Myocyte (in vitro differentiated cells): ENCODE data around the gene RPRML. TPM values are rescaled to one million over a fixed set of nuclear protein-coding genes. Genes with fewer than 3 reads are reported as not detected.
"Not testable (repeated sequence)": the region's sequence is repeated elsewhere in the genome, so short reads cannot be mapped to it uniquely, and the experiment has no call there.

Experiments
- DNase-seq: peaks from one replicate; pipeline ENCODE4 v3.0.0-alpha.2; 2012; ENCODE audit warnings: low read depth
- total RNA-seq: library from RNA; depleted of rRNA; stranded (reverse); fragments of >200 nt; gene quantifications from 2 replicates; pipeline ENCODE4 v1.2.3, GENCODE V29; 2014

The RPRML gene
- total RNA-seq, 1 donor from 2014 or later = 1.3 TPM

DNA sequence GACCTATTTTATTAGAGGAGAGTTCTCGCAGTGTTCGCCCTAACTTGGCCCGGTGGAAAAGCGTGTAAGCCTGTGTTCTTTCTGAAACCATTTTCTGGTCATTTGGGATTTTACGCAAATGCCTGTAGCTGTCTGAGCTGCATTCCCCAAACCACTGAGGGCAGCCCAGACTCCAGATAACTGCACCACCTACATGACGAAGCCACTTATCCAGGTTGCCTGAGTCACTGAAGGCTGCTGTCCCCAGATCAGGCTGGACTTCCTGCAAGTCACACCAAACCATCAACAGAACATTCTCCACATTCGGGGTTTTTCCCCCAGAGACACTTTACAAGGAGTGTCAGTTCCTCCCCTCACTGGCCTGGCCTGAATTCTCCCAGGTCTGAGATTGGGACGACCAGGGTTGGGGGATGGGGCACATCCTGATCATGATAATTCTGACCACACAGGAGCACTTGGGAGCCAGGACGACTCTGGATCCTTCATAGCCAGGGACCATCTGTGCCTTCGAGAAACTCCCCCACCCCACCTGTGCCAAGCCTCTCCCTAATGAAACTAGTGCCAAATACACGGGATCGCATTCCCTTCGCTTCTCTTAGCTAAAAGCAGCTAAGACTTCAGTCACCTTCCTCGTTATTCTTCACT is 2.3 kb downstream of the RPRML start:
- no peak for DNase-seq

DNA sequence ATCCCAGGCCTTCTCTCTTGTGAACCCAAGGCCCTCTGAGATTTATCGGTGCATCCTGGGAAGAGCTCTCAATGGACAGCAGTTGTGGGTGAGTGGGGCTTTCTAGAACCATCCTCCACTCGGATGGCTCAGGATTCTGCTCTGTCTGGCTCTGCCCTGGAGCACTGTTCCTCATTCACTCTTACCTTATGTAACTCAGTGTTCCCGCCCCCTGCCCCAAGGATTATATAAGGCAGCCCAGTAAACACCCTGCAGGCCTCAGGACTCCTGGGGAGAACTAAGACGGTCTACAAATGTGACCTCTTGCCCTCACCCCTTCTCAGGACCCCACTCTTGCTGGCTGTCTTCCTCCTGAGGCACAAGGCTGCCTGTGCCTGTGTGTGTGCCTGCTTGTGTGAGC is 3.8 kb downstream of the RPRML start:
- DNase-seq = no peak

DNA sequence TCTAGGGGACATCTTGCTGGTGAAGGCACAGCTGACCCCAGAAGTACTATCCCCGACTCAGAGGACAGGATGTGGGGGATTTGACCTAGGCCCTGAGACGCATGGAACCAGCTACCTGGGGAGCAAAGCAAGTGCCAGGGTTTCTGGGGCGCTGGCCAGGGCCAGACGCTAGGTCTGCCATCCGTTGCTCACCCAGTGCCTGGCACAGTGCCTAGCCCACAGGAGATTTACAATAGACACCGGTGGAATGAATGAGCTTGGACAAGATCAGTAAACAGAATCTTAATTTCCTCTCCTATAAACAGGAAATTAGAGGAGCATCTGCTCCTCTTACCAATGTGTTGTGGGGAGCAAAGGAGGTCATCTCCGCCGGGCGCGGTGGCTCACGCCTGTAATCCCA is 5.0 kb downstream of the RPRML start:
- DNase-seq = no peak

DNA sequence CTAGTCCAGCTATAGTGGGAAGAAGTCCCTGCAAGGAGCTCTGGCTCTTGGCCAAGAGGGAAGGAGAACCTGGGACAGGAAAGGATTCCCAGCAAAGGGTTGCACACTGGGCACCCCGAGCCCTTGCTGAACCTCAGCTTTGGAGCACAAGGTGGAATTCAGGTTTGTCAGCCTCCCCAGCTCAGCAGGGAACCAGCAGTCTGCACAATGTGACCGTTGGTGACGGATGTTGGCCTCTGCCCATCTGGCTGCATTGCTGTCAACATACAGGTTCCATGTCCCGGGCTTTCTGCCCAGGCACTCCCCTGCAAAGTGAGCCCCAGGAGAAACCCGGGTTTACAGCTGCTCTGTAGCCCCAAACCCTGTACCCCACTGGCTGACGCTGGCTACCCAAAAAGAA is 6.7 kb downstream of the RPRML start:
- DNase-seq = no peak

DNA sequence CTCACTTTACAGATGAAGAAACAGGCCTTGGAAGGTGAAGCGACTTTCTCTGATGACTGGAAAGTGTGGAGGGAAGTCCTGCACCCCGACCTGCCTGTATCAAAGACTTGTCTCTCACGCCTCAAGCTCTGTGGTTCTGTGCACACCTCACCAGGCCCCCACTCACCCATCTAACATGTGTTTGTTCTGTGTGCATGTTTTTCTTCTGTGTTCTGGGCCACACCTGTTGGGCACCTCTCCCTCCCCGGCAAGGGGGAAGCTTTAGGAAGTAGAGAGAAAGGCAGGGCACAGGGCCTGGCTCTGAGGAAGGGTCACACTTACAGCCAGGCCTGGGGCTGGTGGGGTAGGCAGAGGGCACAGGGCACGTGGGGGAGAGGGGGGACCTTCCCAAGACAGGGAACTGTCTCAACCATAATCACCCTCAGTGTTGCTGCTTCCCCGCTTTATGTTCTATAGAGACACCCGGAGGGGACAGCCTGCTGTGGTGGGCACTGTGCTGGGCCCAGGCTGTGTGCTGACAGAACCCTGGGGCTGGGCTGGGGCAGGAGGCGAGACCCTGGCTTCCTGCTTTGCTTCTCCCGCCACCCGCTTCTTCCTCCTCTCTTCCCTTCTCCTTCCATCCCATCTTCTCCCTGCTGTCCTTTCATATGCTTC is 7.3 kb downstream of the RPRML start:
- no peak for DNase-seq

DNA sequence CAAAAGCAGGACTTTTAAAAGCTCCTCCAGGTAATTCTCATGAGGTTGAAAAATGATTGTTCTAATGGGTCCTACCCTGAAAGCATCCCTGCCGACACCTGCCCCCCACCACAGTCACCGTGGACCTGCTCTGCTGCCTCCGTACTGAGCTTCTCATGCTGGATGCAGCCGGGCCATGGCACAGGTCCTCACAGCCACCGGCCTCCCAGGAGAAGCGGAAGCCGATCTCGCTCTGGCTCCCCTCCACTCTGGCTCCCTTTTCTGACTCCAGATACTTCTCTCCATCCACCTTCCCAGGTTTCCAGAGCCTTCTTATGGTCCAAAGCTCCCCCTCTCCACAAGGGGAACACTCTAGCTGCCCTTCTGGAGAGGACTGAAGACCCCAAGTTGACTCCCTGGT is 10.2 kb downstream of the RPRML start:
- no peak for DNase-seq

DNA sequence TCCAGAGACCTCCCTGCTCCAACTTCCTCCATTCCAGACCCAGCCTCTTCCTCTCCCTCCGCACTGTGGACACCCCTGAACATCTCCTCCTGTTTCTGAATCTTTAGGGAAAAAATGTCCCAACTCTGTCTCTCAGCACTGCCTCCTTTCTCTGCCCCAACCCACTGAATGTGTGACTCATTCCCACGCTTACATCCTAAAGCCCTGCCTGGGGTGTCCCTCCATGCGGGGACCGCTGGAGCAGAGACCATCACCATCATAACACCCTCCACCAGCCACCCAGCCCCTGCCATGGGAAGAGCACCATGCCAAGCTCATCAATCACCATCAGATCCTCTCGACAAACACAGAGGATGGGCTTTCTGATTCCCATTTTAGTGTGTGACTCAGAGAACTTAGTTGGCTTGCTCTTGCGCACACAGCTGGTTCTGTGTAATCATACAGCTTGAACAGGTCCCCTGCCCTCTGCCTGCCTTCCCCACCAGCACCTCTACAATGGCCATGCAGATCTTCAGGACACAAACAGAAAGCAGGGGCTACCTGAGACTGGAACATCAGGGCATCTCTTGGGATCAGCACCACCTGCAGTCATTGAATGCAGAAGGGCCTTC is 10.7 kb downstream of the RPRML start:
- no peak for DNase-seq

DNA sequence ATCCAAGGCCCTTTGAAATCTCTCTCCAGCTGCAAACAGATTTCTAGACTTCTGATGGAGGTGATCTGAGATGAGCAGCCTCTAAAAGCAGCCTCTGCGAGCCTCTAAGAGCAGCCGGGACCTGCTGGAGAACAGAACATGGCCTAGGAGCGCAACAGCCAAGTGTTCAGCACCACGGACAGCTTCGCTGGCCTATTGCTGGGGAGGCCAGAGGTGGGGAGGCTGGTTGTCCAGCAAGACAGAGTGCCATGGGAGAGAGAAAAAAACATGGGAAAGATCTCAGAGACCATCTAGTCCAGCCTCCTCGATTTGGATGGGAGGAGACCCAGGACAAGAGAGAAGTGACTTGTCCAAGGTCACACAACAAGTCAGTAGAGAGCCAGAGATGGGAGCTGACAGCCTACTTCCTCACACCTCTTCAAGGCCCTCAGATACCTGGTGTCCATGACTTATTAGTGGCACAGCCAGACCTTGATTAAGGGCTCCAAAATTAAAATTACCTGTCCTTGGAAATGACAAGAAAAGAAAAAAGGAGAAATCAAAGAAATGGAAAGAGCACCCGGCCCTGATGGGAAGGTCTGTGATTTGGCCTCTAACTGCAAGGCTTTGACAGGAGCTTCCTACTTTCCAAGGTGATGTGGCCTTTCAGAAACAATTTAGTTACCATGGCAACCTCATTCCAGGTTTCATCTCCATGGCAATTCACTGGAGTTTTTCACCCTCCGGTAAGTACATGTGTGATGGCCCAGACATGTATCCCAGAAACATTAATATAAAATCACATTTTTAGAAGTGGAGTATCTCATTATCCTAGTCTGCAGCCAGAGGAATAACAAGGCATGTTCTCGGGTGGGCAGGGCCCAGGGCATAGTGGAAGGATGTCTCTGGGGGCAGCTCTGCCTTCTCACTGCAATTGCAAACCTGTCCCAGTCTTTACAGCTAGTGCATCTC is 14.5 kb downstream of the RPRML start:
- peak; percentile 64 for DNase-seq

DNA sequence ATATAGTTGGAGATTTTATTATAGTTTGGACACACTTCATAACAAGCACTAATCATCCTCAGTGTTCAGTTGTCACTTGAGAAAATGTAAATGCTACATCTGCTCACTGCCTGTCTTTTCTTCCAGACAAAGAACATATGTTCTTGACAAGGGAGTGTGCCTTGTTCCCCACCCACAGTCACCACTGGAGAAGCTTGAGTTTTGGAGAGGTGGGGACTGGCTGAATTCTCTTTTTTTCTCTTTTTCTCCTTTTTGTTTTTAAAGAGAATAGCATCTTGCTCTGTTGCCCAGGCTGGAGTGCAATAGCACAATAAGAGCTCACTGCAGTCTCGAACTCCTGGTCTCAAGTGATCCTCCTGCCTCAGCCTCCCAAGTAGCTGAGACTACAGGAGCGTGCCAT is 15.5 kb downstream of the RPRML start:
- DNase-seq = no peak

DNA sequence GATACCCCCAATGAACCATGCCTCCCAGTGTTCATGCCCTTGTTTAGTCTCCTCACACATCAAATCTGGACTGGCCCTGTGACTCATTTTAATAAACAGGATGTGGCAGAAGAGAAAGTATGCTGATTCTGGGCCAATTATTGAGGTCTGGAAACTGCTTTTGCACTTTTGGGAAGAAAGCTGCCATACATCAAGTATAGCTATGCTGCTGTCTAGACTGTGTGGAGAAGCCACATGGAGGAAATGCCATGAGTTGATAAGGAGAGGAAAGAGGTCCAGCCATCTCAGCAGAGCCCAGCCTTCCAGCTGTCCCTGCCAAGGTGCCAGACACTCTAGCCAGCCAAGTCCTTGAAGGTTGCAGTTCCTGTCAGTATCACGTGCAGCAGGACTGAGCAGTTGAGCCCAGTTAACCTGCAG is 16.7 kb downstream of the RPRML start:
- no peak for DNase-seq

DNA sequence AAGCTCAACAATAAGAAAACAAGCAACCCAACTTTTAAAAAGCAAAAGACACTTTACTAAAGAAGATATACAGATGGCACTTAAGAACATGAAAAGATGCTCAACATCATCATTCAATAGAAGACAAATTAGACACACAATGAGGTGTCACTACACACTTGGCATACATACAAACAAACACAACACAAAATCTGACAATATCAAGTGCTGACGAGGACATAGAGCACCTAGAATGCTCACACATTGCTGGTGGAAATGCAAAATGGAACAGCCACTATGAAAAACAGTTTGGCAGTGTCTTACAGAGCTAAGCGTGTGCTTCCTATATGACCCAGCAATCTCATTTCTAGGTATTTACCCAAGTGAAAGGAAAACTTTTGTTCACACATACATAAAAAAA is 18.9 kb downstream of the RPRML start:
- no peak for DNase-seq

DNA sequence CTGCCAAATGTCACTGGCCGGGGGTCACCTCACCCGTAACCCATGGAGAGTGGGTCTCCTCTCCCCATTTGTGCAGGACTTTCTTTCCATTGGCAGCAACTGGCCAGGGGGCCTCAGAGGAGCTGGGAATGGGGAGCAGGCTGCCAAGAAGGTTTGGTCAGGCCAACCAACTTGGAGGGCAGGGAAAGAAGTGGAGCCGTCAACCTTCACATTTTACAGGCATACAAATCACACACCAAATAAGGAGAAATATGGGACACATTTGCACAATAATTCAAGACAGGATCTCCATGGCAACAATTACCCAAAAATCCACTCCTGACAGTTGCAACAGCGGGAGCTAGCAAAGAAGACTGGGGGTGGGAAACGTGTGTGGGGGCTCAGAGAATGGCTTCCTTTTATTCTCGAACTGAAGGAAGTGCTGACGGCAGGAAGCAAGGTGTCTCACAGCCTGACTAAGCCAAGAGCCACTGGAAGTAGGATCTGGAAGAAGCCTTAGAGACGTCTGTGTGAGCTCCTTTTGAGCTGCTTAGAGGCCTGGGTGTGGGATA is 20.9 kb downstream of the RPRML start:
- DNase-seq = no peak

DNA sequence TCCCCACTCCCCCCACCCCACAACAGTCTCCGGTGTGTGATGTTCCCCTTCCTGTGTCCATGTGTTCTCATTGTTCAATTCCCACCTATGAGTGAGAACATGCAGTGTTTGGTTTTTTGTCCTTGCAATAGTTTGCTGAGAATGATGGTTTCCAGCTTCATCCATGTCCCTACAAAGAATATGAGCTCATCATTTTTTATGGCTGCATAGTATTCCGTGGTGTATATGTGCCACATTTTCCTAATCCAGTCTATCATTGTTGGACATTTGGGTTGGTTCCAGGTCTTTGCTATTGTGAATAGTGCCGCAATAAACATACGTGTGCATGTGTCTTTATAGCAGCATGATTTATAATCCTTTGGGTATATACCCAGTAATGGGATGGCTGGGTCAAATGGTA is 25.9 kb downstream of the RPRML start:
- DNase-seq = not testable (repeated sequence)

DNA sequence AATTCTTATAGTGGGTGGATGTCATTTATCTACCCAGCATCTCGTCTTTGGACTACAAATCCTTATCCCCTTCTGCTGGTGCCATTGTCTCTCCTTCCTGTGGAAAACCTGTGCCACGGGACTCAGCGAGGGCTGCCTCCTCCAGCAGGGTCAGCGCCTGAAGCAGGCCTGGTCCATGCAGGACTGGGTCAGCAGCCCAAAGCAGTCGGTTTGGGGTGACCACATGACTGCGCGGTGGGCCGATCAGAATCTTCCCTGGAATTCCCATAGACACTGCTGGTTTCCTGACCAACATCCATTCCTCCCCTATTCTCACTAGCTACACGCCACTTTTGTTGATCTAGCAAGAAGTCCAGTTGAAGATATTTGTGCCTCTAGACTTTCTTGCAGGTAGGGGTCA is 26.9 kb downstream of the RPRML start:
- no peak for DNase-seq

DNA sequence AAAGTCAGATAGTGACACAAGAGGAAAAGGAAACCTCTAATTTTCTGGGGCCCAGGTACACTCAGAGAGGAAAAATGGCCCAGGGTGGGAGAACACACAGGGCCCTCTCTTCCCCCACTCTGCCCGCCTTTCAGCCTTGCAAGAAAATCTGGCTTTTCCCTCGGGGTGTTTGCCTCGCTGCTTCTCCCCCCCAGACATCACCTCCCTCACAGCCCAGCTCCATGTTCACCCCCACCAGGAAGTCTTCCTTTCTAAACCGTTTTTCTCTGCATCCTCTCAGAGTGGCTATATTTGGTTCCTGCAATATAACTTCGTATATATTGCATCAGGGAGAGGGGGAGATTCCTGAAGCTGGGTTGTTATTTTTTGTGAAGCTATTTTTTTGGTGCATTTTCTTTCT is 27.3 kb downstream of the RPRML start:
- no peak for DNase-seq

DNA sequence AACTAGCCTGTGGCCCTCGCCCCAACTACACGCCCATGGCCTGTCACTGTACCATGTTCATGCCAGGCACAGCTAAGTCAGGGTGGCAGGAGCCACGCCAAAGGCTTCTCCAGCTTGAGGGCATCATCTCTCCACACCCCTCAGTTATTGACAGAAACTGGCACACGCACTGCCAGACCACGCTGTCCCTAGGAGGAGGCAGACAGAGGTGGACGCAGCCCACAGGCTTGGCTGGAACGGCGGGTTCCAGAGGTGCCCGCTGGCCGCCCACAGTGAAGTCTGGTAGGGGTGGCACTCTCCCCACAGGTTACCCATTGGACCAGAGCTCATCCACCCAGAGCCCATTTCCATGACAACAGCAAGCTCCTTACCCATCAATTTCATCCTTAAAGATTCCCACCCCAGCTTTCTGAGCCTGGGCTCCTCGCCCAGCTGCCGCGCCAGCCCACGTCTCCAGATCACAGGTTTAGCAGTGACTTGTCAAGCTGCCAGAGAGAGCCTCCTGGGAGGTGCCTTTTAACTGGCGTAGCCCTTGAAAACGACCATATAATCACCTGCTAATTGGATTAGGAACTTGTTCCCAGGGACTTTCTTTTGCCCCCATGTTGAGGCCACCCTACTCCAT is 27.9 kb downstream of the RPRML start:
- no peak for DNase-seq

DNA sequence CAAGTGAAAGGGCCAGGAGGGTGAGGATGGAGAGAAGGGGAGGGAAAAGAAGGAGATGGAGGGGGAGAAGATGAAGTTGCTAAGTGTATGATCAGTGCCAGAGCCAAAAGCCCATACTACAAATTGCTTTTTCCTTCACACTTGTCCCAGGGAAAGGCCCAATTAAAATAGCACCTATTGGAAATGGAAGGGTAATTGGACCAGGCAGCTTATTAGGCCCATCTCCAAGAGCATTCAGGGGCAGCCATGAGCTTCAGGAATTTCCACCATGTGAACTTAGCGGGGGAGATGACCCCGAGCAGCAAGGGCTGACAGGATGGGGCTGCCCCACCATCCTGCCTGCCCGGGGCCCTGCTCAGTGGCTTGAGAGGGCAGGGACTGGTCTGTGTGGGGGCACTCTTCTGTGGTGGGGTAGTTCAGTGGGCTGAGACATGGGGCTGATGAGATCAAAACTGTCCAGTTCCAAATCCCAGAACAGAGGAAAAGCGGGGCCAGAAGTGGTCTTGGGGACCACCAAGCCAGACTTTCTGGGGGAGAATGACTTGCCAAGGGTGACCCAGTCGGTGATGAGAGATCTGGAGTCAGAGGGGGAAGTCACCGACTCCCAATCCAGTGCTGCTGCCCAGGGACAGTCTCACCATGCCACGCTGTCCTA is 28.6 kb downstream of the RPRML start:
- no peak for DNase-seq

DNA sequence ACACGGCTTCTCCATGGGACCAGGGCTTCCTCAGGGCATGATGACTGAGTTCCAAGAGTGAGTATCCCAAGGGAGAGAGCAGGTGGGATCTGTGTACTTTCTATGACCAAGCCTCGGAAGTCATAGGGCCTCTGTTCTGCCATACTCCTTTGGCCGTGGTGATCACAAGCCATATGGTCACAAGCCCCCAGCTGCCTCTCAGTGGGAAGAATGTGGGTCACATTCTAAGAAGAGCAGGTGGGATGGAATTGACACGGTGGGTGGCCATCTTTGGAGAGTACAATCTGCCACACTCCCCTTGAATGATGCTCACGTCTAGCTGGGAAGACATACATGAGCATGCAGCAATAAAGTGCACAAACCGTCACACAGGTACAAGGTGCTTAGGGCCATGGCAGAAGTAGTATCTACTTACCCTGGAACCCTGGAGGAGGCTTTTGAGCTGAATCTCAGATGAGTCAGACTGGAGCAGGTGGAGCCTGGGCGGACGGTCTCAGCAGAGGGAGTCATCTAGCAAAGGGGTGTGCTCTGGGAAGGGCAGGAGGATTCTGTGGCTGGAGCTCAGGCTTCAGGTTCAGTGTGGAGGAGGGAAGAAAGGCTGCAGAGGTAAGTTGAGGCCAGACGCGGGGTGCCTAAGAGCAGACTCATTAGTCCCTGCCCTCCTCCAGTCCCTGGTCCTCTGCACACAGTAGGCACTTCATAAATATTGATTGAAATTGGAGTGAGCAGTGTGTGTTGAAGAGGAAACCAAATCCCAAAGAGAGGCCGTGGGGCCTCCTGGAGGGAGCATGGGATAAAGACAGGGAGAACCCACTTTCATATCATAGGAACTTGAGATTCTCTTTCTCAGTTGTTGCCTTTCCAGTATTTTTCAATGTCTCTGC is 29.5 kb downstream of the RPRML start:
- peak; percentile 61 for DNase-seq

DNA sequence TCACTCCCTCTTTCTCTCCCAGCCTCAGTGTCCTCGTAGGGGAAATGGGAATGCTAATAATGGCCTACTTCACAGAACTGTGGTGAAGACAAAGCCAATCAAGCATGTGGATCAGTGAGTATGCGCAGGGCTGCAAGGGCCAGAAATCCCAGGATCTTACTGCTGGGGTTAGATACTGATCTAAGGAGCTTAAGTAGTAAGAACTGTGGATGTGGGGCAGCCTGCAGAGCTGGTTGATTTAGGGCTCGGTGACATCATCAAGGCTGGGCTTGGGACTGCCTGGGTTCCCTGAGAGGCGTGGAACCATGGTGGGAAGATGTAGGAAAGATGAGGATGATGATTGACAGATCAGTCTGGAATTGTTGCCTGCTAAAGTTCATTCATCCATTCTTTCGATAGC is 30.5 kb downstream of the RPRML start:
- DNase-seq = no peak
